CD4-positive, alpha-beta T cell (primary cell): ENCODE measurements around the gene CSTF3. TPM values are rescaled to one million over a fixed set of nuclear protein-coding genes. Genes with fewer than 3 reads are reported as not detected.

Source experiments
- ATAC-seq: fragments of 200-7000 bp; cut with Tn5 transposase; one replicate; pipeline ENCODE4 v1.10.0; 2022; ENCODE audit warnings: mild to moderate bottlenecking; ENCODE audit not compliant: poor library complexity
- CTCF ChIA-PET: fragments of 350-600 bp; sonication (Branson Sonifier 250); formaldehyde crosslinking; loops from one replicate; lab custom pipeline; 2021; ENCODE audit warnings: antibody characterized with exemption, inconsistent platforms; lab: Charles Lee
- POLR2A ChIA-PET: fragments of 350-600 bp; sonication (Branson Sonifier 250); formaldehyde crosslinking; loops from one replicate; lab custom pipeline; 2021; ENCODE audit warnings: antibody characterized with exemption, inconsistent platforms; lab: Charles Lee
- DNase-seq, 14 experiments: peaks; one replicate each; pipeline ENCODE4 v3.0.0-alpha.2; 2013 to 2020; ENCODE audit warnings: mixed read lengths in 2 of 14
- H3K27ac ChIP-seq, 2 donors: one replicate each; pipeline versions ENCODE4 v1.5.1 to v1.7.0; 2013; ENCODE audit warnings: low read length in 2 of 2, low read depth in 1 of 2, mild to moderate bottlenecking in 1 of 2
- H3K27me3 ChIP-seq, 2 experiments: 1 replicate in 1 of 2; 2 replicates in 1 of 2; pipeline versions ENCODE4 v1.6.1 to v1.7.0; 2013; ENCODE audit warnings: low read length in 2 of 2, control low read depth in 1 of 2, mild to moderate bottlenecking in 1 of 2, moderate library complexity in 1 of 2; ENCODE audit not compliant: insufficient read depth in 2 of 2, control insufficient read depth in 1 of 2
- H3K36me3 ChIP-seq: one replicate; pipeline ENCODE4 v1.6.1; 2013; ENCODE audit warnings: low read length, control low read depth; ENCODE audit not compliant: insufficient read depth
- H3K4me1 ChIP-seq: one replicate; pipeline ENCODE4 v1.6.1; 2013; ENCODE audit warnings: low read length, control low read depth; ENCODE audit not compliant: insufficient read depth
- H3K4me3 ChIP-seq: one replicate; pipeline ENCODE4 v1.5.1; 2013; ENCODE audit warnings: mild to moderate bottlenecking, low read length, moderate library complexity
- H3K9me3 ChIP-seq, 2 experiments: 1 replicate in 1 of 2; 2 replicates in 1 of 2; pipeline versions ENCODE4 v1.6.1 to v1.7.0; 2013; ENCODE audit warnings: low read length in 2 of 2, mild to moderate bottlenecking in 2 of 2, control low read depth in 1 of 2, moderate library complexity in 1 of 2; ENCODE audit not compliant: control insufficient read depth in 1 of 2, insufficient read depth in 1 of 2
- H3K27ac Mint-ChIP-seq: one replicate; pipeline ENCODE4 v1.8.0; 2020; ENCODE audit warnings: mixed read lengths
- H3K27me3 Mint-ChIP-seq: one replicate; pipeline ENCODE4 v1.8.0; 2021; ENCODE audit warnings: mixed read lengths
- H3K36me3 Mint-ChIP-seq: one replicate; pipeline ENCODE4 v1.8.0; 2021; ENCODE audit warnings: low read depth, mixed read lengths
- H3K4me1 Mint-ChIP-seq: one replicate; pipeline ENCODE4 v1.8.0; 2021; ENCODE audit warnings: low read depth, mixed read lengths
- H3K4me3 Mint-ChIP-seq: one replicate; pipeline ENCODE4 v1.8.0; 2020; ENCODE audit warnings: mild to moderate bottlenecking, mixed read lengths
- H3K9me3 Mint-ChIP-seq: one replicate; pipeline ENCODE4 v1.8.0; 2020; ENCODE audit warnings: mixed read lengths
- intact Hi-C, 2 experiments: fragments of 100-400 bp; cut with DNase I in 1 of 2; cut with micrococcal nuclease in 1 of 2; formaldehyde crosslinking; loops; one replicate each; pipeline versions ENCODE4 v1.15.1 to v1.9.0; 2023 to 2025; cut with DNase I, micrococcal nuclease
- total RNA-seq, 174 experiments: library from RNA in 2 of 174; stranded (reverse) in 2 of 174; gene quantifications; one replicate each; pipeline ENCODE4 v1.2.3 and lab custom pipeline; 2021 to 2026
- TF ChIP-seq, protein P1 (sequence below): fragments of 200-600 bp; IDR thresholded peaks from one replicate; pipeline ENCODE4 v1.8.0; 2022; ENCODE audit warnings: antibody characterized with exemption, mild to moderate bottlenecking

The CSTF3 gene
- total RNA-seq, 2 experiments from 2014 or later = 6.4 to 9.9 TPM

DNA sequence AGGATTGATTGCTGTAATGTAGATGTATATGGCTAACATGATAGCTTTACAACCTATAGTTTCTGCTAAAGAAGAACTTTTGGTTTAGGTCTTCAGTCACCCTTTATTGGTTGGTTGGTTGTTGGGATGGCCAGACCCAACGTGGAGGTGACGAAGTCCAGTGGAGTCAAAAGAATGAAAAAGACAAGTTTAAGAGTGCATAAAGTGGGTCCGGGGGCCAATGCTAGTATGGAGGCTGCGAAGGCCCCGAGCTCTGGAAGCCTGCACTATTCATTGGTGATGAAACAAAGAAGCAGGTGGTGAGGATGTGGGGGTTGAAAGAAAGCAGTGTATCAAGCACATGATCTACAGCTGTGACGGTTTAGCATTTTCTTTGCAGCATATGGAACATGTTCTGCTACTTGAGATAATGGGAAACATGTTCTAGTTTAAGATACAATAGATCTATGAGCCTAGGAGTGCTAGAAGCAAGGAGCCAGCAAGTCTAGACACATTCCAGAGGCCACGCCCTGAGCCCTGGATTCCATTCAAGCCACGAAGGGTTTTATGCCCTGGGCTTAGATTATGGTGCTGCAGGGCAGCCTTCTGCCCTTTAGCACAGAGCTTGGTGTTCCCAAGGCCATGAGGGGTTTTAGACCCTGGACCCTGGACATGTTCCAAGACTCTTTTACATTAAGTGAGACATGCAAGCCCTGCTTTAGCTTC, 115.6 kb downstream of the CSTF3 start:
- no peak for ATAC-seq
- POLR2A ChIA-PET = interaction anchor here (1.3 kb wide), 1 partner anchor 30 kb away, joined by 4 read pairs; the partner anchor contains the start of gene DEPDC7
- H3K4me1 Mint-ChIP-seq = peaks cover 15% of the 10 kb centered on the region

DNA sequence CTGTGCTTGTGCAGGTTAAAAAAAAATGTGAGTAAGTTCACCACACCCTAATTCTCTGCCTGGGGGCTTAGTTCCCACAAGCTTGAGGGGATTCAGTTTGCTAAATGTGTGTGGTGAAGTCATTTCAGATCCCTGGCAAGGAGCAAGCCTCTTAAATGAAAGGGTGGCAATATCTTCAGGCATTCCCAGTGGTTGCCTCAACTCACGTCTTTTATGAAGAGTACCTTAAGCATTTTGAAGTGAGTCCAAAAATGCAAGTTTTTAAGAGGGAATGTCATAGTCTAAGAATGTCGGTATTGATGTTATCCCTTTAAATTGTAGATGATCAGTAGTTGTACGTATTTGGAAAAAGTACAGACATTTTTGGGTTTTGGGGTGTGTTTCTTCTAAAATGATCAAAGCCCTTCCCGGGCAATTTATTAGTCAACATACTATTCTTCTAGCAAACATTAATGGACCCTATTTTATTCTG, 117.0 kb downstream of the CSTF3 start:
- ChIA-PET POLR2A (interaction anchor here (1.3 kb wide), 1 partner anchor 28 kb away, joined by 4 read pairs; the partner anchor contains the start of gene DEPDC7), CTCF (interaction anchor here (1.0 kb wide), 1 partner anchor 21 kb away, joined by 3 read pairs; no protein-coding TSS in a partner anchor)
- Histone ChIP-seq H3K4me3 (no peak overlapping the region), H3K27ac (no peak overlapping the region), H3K4me1 (peaks cover 12% of the 10 kb centered on the region), H3K36me3 (peaks cover 30% of the 10 kb centered on the region), H3K27me3 (no peaks in the 10 kb centered on the region), H3K9me3 (no peaks in the 10 kb centered on the region)
- Mint-ChIP-seq H3K36me3 (peaks cover 49% of the 10 kb centered on the region), H3K9me3 (no peaks in the 10 kb centered on the region), H3K27me3 (no peaks in the 10 kb centered on the region), H3K4me3 (no peak overlapping the region), H3K27ac (no peak overlapping the region), H3K4me1 (peaks cover 17% of the 10 kb centered on the region)
- intact Hi-C loops = loop anchor here in 1 of 2 experiments (10.0 kb wide), 1 partner anchor 460 kb away; the partner anchor contains the start of gene EIF3M
- TF ChIP-seq, protein P1, sequence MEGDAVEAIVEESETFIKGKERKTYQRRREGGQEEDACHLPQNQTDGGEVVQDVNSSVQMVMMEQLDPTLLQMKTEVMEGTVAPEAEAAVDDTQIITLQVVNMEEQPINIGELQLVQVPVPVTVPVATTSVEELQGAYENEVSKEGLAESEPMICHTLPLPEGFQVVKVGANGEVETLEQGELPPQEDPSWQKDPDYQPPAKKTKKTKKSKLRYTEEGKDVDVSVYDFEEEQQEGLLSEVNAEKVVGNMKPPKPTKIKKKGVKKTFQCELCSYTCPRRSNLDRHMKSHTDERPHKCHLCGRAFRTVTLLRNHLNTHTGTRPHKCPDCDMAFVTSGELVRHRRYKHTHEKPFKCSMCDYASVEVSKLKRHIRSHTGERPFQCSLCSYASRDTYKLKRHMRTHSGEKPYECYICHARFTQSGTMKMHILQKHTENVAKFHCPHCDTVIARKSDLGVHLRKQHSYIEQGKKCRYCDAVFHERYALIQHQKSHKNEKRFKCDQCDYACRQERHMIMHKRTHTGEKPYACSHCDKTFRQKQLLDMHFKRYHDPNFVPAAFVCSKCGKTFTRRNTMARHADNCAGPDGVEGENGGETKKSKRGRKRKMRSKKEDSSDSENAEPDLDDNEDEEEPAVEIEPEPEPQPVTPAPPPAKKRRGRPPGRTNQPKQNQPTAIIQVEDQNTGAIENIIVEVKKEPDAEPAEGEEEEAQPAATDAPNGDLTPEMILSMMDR = no peak
- DNase-seq = no peak
- ATAC-seq = no peak

More for the DNA sequence above, 115.6 kb downstream of the CSTF3 start:
- TF ChIP-seq, protein P1 = no peak
- DNase-seq = no peak
- Mint-ChIP-seq H3K27me3 (no peaks in the 10 kb centered on the region), H3K36me3 (peaks cover 56% of the 10 kb centered on the region), H3K27ac (no peak overlapping the region), H3K4me3 (no peak overlapping the region), H3K9me3 (no peaks in the 10 kb centered on the region)
- H3K36me3 ChIP-seq = peaks cover 30% of the 10 kb centered on the region
- H3K4me3 ChIP-seq = no peak overlapping the region
- H3K27me3 ChIP-seq = no peaks in the 10 kb centered on the region
- CTCF ChIA-PET = no interaction called here
- H3K9me3 ChIP-seq = no peaks in the 10 kb centered on the region
- intact Hi-C loops = loop anchor here in 1 of 2 experiments (10.0 kb wide), 1 partner anchor 461 kb away; the partner anchor contains the start of gene EIF3M
- H3K4me1 ChIP-seq = peaks cover 3% of the 10 kb centered on the region
- no peak overlapping the region for H3K27ac ChIP-seq

DNA sequence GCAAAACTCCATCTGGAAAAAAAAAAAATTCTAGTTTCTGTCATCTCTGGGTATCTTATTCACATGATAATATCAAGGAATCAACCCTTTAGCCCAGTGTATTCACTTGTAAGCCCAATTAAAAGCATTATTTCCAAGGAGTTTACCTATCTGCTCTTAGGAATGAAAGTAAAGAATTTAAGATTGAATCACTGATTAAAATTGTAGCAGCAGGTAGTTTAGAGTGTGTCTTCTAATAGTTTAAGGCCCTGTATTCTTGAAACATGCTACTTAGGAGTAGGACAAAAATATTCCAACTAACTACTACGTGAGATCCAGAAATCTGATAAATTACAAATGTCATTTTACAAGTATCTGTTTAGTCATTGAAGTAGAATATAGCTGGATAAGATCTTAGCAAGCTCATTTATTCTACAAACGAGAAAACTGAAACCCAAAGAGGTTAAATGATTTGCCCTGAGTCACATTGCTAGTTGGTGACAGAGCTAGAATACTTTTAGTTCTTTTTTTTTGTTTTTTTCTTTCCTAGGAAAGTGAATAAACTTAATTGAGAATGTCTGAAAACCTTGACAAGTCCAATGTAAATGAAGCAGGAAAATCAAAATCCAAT, 118.0 kb downstream of the CSTF3 start:
- H3K27ac Mint-ChIP-seq = no peak overlapping the region
- no peaks in the 10 kb centered on the region for H3K9me3 ChIP-seq
- peaks cover 48% of the 10 kb centered on the region for H3K36me3 Mint-ChIP-seq
- H3K27me3 ChIP-seq = no peaks in the 10 kb centered on the region
- no peak overlapping the region for H3K27ac ChIP-seq
- peaks cover 26% of the 10 kb centered on the region for H3K36me3 ChIP-seq
- H3K9me3 Mint-ChIP-seq = no peaks in the 10 kb centered on the region
- no peak overlapping the region for H3K4me3 ChIP-seq
- ChIA-PET CTCF (interaction anchor here (1.0 kb wide), 1 partner anchor 22 kb away, joined by 3 read pairs; no protein-coding TSS in a partner anchor), POLR2A (no interaction called here)
- H3K4me1 ChIP-seq = peaks cover 17% of the 10 kb centered on the region
- TF ChIP-seq, protein P1 = no peak
- intact Hi-C loops = loop anchor here in 1 of 2 experiments (10.0 kb wide), 1 partner anchor 459 kb away; the partner anchor contains the start of gene EIF3M
- DNase-seq (no peak), ATAC-seq (no peak)
- peaks cover 17% of the 10 kb centered on the region for H3K4me1 Mint-ChIP-seq
- no peaks in the 10 kb centered on the region for H3K27me3 Mint-ChIP-seq
- no peak overlapping the region for H3K4me3 Mint-ChIP-seq
